SKM-1 (cell line): ENCODE measurements around the gene DNAJC11.

Source experiments
- DNase-seq: peaks from one replicate; lab custom pipeline; 2025; ENCODE audit not compliant: unreplicated experiment; lab: John Stamatoyannopoulos, UW

Gene DNAJC11

DNA sequence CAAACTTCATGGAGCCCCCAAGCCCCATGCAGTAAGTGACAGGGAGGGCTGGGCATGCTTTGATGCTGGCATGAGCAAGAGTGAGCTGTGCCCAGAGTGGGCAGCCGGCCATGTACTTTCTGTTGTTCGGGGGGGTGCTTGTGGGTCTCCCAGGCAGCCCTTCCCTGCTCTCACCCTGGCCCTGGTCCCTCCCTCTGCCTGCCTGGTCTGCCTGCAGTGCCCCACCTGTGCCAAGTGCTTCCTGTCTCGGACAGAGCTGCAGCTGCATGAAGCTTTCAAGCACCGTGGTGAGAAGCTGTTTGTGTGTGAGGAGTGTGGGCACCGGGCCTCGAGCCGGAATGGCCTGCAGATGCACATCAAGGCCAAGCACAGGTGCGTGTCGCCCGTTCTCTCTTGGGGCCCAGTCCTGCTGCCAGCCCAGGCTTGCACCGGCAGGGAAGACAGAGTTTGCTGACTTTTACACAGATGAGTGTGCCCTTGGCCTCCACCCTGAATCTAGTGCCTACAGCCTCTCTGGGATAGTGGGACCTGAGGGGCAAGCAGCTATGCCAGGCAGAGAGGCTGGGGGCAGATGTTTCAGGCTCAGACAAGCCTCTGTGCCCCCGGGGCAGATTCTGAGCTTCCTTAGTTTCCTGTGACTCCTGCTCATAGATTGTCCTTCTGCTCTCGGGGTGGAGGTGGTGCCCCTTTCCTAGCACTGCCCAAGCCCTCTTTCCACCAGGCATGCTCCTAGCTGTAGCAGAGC lies 114.2 kb downstream of the DNAJC11 start:
- DNase-seq, result no peak

DNA sequence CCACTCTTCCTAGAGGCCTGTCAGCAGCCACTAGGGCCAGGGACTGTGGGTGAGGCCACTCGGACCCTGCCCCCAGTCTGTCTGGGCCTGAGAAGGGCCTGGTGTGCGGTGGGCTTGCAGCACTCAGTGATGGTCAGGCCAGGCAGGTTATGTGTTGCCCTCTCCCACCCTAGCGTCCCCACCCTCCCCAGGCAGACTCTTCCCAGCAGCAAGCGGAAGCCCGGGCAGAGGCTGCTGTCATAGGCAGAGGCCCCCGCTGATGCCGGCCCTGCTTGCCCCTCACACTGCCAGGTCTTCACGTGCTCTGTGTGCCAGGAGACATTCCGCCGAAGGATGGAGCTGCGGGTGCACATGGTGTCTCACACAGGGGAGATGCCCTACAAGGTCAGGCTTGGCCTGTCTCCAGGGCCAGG lies 115.2 kb downstream of the DNAJC11 start:
- DNase-seq, result no peak

DNA sequence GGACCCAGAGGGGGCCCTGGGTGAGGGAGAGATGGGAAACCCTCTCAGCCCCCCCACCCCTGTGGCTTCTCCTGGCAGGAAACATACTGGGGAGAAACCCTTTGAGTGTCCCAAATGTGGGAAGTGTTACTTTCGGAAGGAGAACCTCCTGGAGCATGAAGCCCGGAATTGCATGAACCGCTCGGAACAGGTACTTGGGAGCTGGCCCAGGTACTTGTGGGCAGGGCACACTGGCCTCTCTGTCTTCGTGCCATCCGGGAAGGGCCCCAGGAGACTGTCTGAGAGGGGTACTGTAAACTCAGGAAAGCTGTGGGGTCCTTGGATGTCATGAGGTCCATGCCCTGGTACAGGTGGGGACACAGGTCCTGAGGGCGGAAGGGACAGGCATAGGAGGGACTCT lies 115.8 kb downstream of the DNAJC11 start:
- no peak for DNase-seq

DNA sequence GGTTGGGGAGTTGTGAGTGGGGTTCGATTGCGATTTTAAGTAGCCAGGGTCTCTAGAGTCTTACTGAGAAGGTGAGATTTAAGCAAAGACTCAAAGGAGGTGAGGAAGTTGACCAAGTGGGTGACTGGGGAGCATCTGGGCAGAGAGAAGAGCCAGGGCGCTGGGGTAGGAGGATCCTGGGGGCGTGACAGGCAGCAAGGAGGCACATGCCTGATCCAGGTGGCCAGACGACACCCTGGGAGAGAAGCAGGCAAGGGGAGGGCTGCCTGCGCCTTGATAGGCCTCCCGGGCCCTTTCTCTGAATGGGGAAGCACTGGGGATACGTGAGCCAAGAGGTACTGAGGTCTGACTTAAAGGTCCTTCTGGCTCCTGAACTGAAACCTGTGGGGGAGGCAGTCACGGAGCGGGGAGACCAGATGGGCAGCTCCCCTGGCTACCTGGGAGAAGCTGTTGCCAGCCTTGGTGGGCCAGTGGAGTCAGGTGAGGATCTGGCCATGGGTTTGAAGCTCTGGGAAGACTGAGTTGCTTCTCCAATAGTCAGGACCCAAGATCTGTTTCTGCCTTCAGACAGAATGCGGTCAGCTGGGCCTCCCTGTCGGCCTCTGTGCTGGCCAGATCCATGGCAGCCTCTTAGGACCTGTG lies 116.4 kb downstream of the DNAJC11 start:
- no peak for DNase-seq
